OCI-LY3 (cell line): ENCODE measurements around the gene CELA2A.

Experiments
- CTCF ChIP-seq: fragments of 200-600, 300-600 bp; sonication (generic); IDR thresholded peaks from 2 replicates; pipeline ENCODE4 v1.5.1; 2014; ENCODE audit warnings: antibody characterized with exemption, low read length, low read depth
- EZH2phosphoT487 ChIP-seq: fragments of 200-600 bp; shearing (Covaris generic); IDR thresholded peaks from 2 replicates; pipeline ENCODE4 v1.6.1; 2018; ENCODE audit warnings: antibody characterized with exemption, mixed run types, low read depth

- TF ChIP-seq CTCF (no peak), EZH2phosphoT487 (no peak)
These were observed 11.8 kb upstream of the CELA2A start for GRCh38 chr1:15444468-15445389.
